A549 (cell line): ENCODE data around the gene FBXO10. TPM values are rescaled to one million over a fixed set of nuclear protein-coding genes. Genes with fewer than 3 reads are reported as not detected.
"Not testable (repeated sequence)": the region's sequence is repeated elsewhere in the genome, so short reads cannot be mapped to it uniquely, and the experiment has no call there.

Source experiments
- ATAC-seq, 2 experiments: fragments of 200-7000 bp in 1 of 2; fragments of >200 bp in 1 of 2; cut with Nextera tagmentation in 1 of 2; cut with Tn5 transposase in 1 of 2; 3 replicates each; pipeline versions ENCODE4 v1.8.0 to v1.9.1; 2018 to 2020; ENCODE audit warnings: mild to moderate bottlenecking in 1 of 2, moderate library complexity in 1 of 2
- CTCF ChIA-PET: fragments of 300-600 bp; sonication (Branson Sonifier 250); formaldehyde crosslinking; extraction: SDS; loops from one replicate; lab custom pipeline; 2021; ENCODE audit warnings: antibody characterized with exemption, inconsistent platforms; lab: Yijun Ruan, JAX
- POLR2A ChIA-PET: fragments of 350-600 bp; formaldehyde crosslinking; extraction: SDS; loops from one replicate; lab custom pipeline; 2021; ENCODE audit warnings: antibody characterized with exemption, inconsistent platforms; lab: Yijun Ruan, JAX
- DNase-seq, 2 experiments: peaks; one replicate each; pipeline versions ENCODE4 v3.0.0 to v3.0.0-alpha.2; 2011 to 2016; ENCODE audit warnings: low read depth in 1 of 2, low spot score in 1 of 2
- FAIRE-seq: peaks from 2 replicates; lab custom pipeline; 2011; peaks lifted over from hg19 to GRCh38; lab: Jason Lieb, UNC
- H3K27ac ChIP-seq, 2 experiments: fragments of >200 bp; sonication (Bioruptor Twin); formaldehyde crosslinking; 3 replicates each; pipeline ENCODE4 v1.5.1; 2016 to 2017
- H3K4me1 ChIP-seq: fragments of >200 bp; sonication (Bioruptor Twin); formaldehyde crosslinking; 3 replicates; pipeline ENCODE4 v1.6.1; 2016
- H3K4me2 ChIP-seq: fragments of >200 bp; sonication (Bioruptor Twin); formaldehyde crosslinking; 3 replicates; pipeline ENCODE4 v1.6.1; 2016
- H3K4me3 ChIP-seq: fragments of >200 bp; sonication (Bioruptor Twin); formaldehyde crosslinking; 3 replicates; pipeline ENCODE4 v1.5.1; 2016
- H3K9me3 ChIP-seq: fragments of >200 bp; sonication (Bioruptor Twin); formaldehyde crosslinking; 3 replicates; pipeline ENCODE4 v1.6.1; 2016
- BHLHE40 ChIP-seq: IDR thresholded peaks from 2 replicates; pipeline ENCODE4 v1.6.1; 2012; ENCODE audit warnings: low read depth, low read length, inconsistent platforms
- CHD2 ChIP-seq: fragments of 150-350 bp; IDR thresholded peaks from 2 replicates; pipeline ENCODE4 v1.6.1; 2014; ENCODE audit warnings: low read length; ENCODE audit not compliant: partially characterized antibody
- E2F6 ChIP-seq: IDR thresholded peaks from 2 replicates; pipeline ENCODE4 v1.6.1; 2012; ENCODE audit warnings: low read depth, borderline replicate concordance
- EHF ChIP-seq: fragments of 250-450 bp; sonication (Bioruptor Pico); IDR thresholded peaks from 2 replicates; pipeline ENCODE4 v1.5.0; 2020; ENCODE audit warnings: mild to moderate bottlenecking
- ESRRA ChIP-seq: fragments of 150-350 bp; IDR thresholded peaks from 2 replicates; pipeline ENCODE4 v1.6.1; 2014; ENCODE audit warnings: mild to moderate bottlenecking, low read length, borderline replicate concordance
- FOSL2 ChIP-seq, 2 experiments: fragments of 450-650 bp in 1 of 2; fragments of >200 bp in 1 of 2; sonication (Bioruptor Twin) in 1 of 2; formaldehyde crosslinking; IDR thresholded peaks; 2 replicates each; pipeline versions ENCODE4 v1.5.0 to v1.6.1; 2016 to 2020; ENCODE audit warnings: mild to moderate bottlenecking in 1 of 2, moderate library complexity in 1 of 2
- FOXS1 ChIP-seq: fragments of 250-450 bp; sonication (Bioruptor Pico); IDR thresholded peaks from 2 replicates; pipeline ENCODE4 v1.5.0; 2020; ENCODE audit warnings: mild to moderate bottlenecking, moderate library complexity
- GATA3 ChIP-seq: IDR thresholded peaks from 2 replicates; pipeline ENCODE4 v1.6.1; 2012; ENCODE audit warnings: borderline replicate concordance
- HOXB13 ChIP-seq: fragments of 250-450 bp; sonication (Bioruptor Pico); IDR thresholded peaks from 2 replicates; pipeline ENCODE4 v1.5.0; 2020; ENCODE audit warnings: low read depth, mild to moderate bottlenecking, moderate library complexity
- HOXB5 ChIP-seq: fragments of 250-450 bp; sonication (Bioruptor Pico); IDR thresholded peaks from 2 replicates; pipeline ENCODE4 v1.5.0; 2020; ENCODE audit warnings: mild to moderate bottlenecking, moderate library complexity
- KDM5A ChIP-seq: fragments of 200-600 bp; sonication (generic); IDR thresholded peaks from 2 replicates; pipeline ENCODE4 v1.6.1; 2016; ENCODE audit warnings: antibody characterized with exemption, mild to moderate bottlenecking
- NR3C1 ChIP-seq: fragments of >200 bp; sonication (Bioruptor Twin); formaldehyde crosslinking; IDR thresholded peaks from 3 replicates; pipeline ENCODE4 v1.6.1; 2017
- POLR2A ChIP-seq: IDR thresholded peaks from 2 replicates; pipeline ENCODE4 v1.6.1; 2012; ENCODE audit warnings: mild to moderate bottlenecking, low read length
- POLR2AphosphoS2 ChIP-seq: conservative IDR thresholded peaks from 2 replicates; pipeline ENCODE4 v1.6.1; 2012; ENCODE audit warnings: low read length, improper control_type of control experiment, inconsistent platforms
- RARB ChIP-seq: fragments of 250-450 bp; sonication (Bioruptor Pico); IDR thresholded peaks from 2 replicates; pipeline ENCODE4 v1.8.0; 2021; ENCODE audit warnings: mild to moderate bottlenecking, moderate library complexity
- RNF2 ChIP-seq: fragments of 200-600 bp; sonication (generic); IDR thresholded peaks from 2 replicates; pipeline ENCODE4 v1.6.1; 2016; ENCODE audit warnings: low read depth, mild to moderate bottlenecking, antibody characterized with exemption, moderate library complexity, borderline replicate concordance
- TFCP2L1 ChIP-seq: fragments of 250-450 bp; sonication (Bioruptor Pico); IDR thresholded peaks from 2 replicates; pipeline ENCODE4 v1.5.0; 2021; ENCODE audit warnings: mild to moderate bottlenecking
- WGBS: methylation state at CpG from one replicate; pipeline ENCODE4 v1.1.6; 2017; ENCODE audit errors: missing lambda C conversion rate; 5-methylcytosine and 5-hydroxymethylcytosine counted together
- polyA plus RNA-seq, 4 experiments: library from polyadenylated mRNA; depleted of rRNA in 3 of 4; stranded (reverse); fragments of >200 nt; fragmentation: RNase III in 1 of 4; extraction: RNeasy Plus Mini Kit Qiagen cat#74134 plus additional on column Dnase treatment in 1 of 4; gene quantifications; 2 replicates in 3 of 4; 3 replicates in 1 of 4; pipeline ENCODE4 v1.2.3, GENCODE V29; 2011 to 2017
- TF ChIP-seq, protein P1 (sequence below): fragments of 250-450 bp; sonication (Bioruptor Pico); IDR thresholded peaks from 2 replicates; pipeline ENCODE4 v1.5.0; 2021; ENCODE audit warnings: mild to moderate bottlenecking, moderate library complexity, borderline replicate concordance
- TF ChIP-seq, protein P2 (sequence below): fragments of >200 bp; sonication (Bioruptor Twin); formaldehyde crosslinking; IDR thresholded peaks from 3 replicates; pipeline ENCODE4 v1.5.1; 2016
- TF ChIP-seq, protein P3 (sequence below): fragments of 250-450 bp; sonication (Bioruptor Pico); IDR thresholded peaks from 2 replicates; pipeline ENCODE4 v1.5.0; 2020; ENCODE audit warnings: low read depth, mild to moderate bottlenecking, moderate library complexity

The FBXO10 gene
- polyA plus RNA-seq, 2 of the 4 experiments (the other 2 are of a cell fraction), result 5.0 to 5.3 TPM

GRCh38 chr9:37517923-37518322, 58.3 kb downstream of the FBXO10 start:
- no peaks in the 10 kb centered on the region for H3K4me1 ChIP-seq
- DNase-seq (no peak), FAIRE-seq (no peak)
- TF ChIP-seq HOXB13 (CRISPR knock-in tag), result no peak
- TF ChIP-seq, protein P1, sequence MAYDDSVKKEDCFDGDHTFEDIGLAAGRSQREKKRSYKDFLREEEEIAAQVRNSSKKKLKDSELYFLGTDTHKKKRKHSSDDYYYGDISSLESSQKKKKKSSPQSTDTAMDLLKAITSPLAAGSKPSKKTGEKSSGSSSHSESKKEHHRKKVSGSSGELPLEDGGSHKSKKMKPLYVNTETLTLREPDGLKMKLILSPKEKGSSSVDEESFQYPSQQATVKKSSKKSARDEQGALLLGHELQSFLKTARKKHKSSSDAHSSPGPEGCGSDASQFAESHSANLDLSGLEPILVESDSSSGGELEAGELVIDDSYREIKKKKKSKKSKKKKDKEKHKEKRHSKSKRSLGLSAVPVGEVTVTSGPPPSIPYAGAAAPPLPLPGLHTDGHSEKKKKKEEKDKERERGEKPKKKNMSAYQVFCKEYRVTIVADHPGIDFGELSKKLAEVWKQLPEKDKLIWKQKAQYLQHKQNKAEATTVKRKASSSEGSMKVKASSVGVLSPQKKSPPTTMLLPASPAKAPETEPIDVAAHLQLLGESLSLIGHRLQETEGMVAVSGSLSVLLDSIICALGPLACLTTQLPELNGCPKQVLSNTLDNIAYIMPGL (CRISPR knock-in tag), result no peak
- no peak for TF ChIP-seq TFCP2L1 (CRISPR knock-in tag)
- TF ChIP-seq POLR2AphosphoS2, result no peak
- no peak for TF ChIP-seq E2F6
- no peak for TF ChIP-seq HOXB5 (CRISPR knock-in tag)
- TF ChIP-seq RNF2, result no peak
- no peak for TF ChIP-seq ESRRA
- no peak for TF ChIP-seq KDM5A
- no peak for TF ChIP-seq RARB (CRISPR knock-in tag)
- TF ChIP-seq, protein P2, sequence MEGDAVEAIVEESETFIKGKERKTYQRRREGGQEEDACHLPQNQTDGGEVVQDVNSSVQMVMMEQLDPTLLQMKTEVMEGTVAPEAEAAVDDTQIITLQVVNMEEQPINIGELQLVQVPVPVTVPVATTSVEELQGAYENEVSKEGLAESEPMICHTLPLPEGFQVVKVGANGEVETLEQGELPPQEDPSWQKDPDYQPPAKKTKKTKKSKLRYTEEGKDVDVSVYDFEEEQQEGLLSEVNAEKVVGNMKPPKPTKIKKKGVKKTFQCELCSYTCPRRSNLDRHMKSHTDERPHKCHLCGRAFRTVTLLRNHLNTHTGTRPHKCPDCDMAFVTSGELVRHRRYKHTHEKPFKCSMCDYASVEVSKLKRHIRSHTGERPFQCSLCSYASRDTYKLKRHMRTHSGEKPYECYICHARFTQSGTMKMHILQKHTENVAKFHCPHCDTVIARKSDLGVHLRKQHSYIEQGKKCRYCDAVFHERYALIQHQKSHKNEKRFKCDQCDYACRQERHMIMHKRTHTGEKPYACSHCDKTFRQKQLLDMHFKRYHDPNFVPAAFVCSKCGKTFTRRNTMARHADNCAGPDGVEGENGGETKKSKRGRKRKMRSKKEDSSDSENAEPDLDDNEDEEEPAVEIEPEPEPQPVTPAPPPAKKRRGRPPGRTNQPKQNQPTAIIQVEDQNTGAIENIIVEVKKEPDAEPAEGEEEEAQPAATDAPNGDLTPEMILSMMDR, result no peak
- TF ChIP-seq BHLHE40, result no peak
- TF ChIP-seq, all 56 proteins: peak for 0
- Histone ChIP-seq H3K4me2 (no peak overlapping the region), H3K9me3 (no peaks in the 10 kb centered on the region), H3K4me3 (no peak overlapping the region), H3K27ac (no peak overlapping the region)
- WGBS, result 93% methylated on average over 11 of the region's 13 CpGs
- 0 out of 6 replicates have a peak, but pooled peaks of 1 of the 2 experiments have one; percentile 36 for ATAC-seq
- POLR2A ChIA-PET, result interaction anchor here (1.3 kb wide), 1 partner anchor 52 kb away, joined by 4 read pairs; the partner anchor contains the start of gene ZBTB5
- CTCF ChIA-PET, result interaction anchor here (0.9 to 1.4 kb wide), 3 partner anchors 9 to 13 kb away, joined by 3 read pairs; no protein-coding TSS in a partner anchor

DNA sequence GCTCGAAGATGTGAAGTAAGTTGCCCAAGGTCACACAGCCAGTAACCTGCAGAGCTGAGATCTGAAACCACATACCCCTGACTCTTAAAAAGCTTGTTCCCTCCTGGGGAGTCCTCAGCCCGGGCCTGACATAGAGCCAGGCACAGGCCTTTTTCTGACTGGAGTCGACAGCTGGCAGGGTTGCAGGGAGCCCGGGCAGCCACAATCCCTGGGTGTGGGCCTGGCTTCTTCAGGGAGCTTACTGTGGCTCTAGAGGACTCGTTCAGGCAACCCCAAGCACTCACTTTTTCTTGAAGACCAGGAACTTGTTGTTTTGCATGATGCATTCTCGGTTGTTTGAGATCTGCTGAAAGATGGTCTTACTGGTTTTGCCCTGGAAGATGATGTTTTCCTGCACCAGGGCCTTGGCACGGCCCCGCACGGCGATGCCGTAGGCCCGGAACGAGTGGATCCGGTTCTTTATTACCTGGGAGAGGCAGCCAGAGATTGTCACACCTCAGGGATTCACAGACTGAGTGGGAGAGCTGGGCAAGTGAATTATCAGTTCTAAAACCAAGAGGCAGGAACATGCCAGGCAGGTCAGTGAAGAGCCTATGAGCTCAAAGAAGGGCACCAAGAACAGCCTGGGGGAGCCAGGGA, 60.4 kb downstream of the FBXO10 start:
- CTCF ChIA-PET, result interaction anchor here (0.9 kb wide), 1 partner anchor 717 kb away, joined by 3 read pairs; no protein-coding TSS in a partner anchor
- H3K4me3 ChIP-seq, result no peak overlapping the region
- H3K4me1 ChIP-seq, result no peaks in the 10 kb centered on the region
- TF ChIP-seq POLR2AphosphoS2 (no peak), HOXB5 (CRISPR knock-in tag) (no peak), EHF (CRISPR knock-in tag) (no peak), CHD2 (no peak)
- DNase-seq, result no peak
- WGBS, result 85% methylated on average over 14 of the region's 14 CpGs
- POLR2A ChIA-PET, result no interaction called here
- H3K4me2 ChIP-seq, result no peak overlapping the region
- ATAC-seq, result no peak
- no peak overlapping the region for H3K27ac ChIP-seq
- no peak for FAIRE-seq
- no peaks in the 10 kb centered on the region for H3K9me3 ChIP-seq

GRCh38 chr9:37514999-37515398, 61.2 kb downstream of the FBXO10 start:
- ATAC-seq (no peak), FAIRE-seq (no peak), DNase-seq (no peak)
- H3K4me1 ChIP-seq, result no peaks in the 10 kb centered on the region
- H3K9me3 ChIP-seq, result no peaks in the 10 kb centered on the region
- ChIA-PET CTCF (interaction anchor here (0.9 kb wide), 1 partner anchor 716 kb away, joined by 3 read pairs; no protein-coding TSS in a partner anchor), POLR2A (no interaction called here)
- no peak overlapping the region for H3K4me2 ChIP-seq
- WGBS, result 85% methylated on average over 7 of the region's 7 CpGs
- no peak overlapping the region for H3K27ac ChIP-seq
- TF ChIP-seq FOXS1 (CRISPR knock-in tag) (no peak), NR3C1 (no peak), GATA3 (no peak), FOSL2 (IDR thresholded peaks at IDR 0.05) (no peak), FOSL2 (CRISPR knock-in tag; IDR thresholded peaks at IDR 0.05) (no peak), POLR2A (no peak), HOXB13 (CRISPR knock-in tag) (no peak)
- TF ChIP-seq, protein P3, sequence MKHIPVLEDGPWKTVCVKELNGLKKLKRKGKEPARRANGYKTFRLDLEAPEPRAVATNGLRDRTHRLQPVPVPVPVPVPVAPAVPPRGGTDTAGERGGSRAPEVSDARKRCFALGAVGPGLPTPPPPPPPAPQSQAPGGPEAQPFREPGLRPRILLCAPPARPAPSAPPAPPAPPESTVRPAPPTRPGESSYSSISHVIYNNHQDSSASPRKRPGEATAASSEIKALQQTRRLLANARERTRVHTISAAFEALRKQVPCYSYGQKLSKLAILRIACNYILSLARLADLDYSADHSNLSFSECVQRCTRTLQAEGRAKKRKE (CRISPR knock-in tag), result no peak
- TF ChIP-seq, all 56 proteins: peak for 0
- no peak overlapping the region for H3K4me3 ChIP-seq

DNA sequence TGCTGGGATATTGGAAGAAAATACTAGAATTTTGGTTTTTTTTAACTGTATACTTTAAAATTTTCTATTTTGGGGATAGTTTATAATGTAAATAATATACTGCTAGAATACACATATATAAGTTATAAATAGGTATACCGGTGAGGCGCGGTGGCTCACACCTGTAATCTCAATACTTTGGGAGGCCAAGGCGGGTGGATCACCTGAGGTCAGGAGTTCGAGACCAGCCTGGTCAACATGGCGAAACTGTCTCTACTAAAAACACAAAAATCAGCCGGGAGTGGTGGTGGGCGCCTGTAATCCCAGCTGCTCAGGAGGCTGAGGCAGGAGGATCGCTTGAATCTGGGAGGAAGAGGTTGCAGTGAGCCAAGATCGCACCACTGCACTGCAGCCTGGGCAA, 61.8 kb downstream of the FBXO10 start:
- H3K27ac ChIP-seq, H3K4me3 ChIP-seq, POLR2A ChIA-PET, H3K9me3 ChIP-seq, FAIRE-seq, H3K4me2 ChIP-seq, CTCF ChIA-PET, DNase-seq, ATAC-seq, H3K4me1 ChIP-seq: not testable (repeated sequence)
- 93% methylated on average over 10 of the region's 10 CpGs for WGBS
